NB4 (cell line): ENCODE data around the gene POU4F1.

ENCODE experiments used
- POLR2A ChIP-seq: IDR thresholded peaks from 2 replicates; pipeline ENCODE4 v1.6.1; 2011; ENCODE audit warnings: mild to moderate bottlenecking; ENCODE audit not compliant: insufficient read length; ENCODE audit errors: extremely low read depth
- TF ChIP-seq, protein P1 (sequence below): IDR thresholded peaks from one replicate; pipeline ENCODE4 v1.5.1; 2012; ENCODE audit warnings: low read depth, low read length

DNA sequence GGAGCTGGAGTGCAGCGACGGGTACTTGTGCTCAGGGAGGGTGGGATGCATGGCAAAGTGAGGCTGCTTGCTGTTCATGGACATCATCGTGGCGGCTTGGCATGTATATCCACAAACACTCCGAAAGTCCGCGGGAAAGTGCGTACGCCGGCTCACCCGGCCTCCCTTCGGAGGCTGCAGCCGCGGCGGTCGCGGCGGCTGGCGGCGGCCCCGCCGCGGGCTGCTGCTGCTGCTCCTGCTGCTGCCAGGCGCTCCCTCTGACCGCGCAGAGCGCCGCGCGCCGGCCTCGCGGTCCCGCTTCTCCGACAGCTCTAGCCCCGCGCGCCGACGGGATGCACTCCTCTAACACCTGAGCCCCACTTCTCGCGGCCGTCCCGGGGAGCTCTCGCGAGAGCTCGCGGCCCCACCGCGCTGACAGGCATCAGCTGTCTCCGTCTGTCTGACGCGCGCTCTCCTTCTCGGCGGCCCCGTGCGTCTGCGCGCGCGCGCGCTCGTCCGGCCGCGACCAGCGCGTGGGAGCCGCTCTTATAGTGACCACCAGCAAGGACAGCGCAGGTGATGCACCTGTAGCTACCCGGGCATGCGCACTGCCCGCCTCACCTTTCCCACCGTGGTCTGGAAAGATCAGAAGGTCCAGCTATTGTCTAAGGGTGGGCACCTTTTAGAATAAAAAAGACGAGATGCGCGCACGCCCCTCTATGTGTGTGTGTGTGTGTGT, at the start of gene POU4F1:
- TF ChIP-seq POLR2A, result peak; percentile 38
- TF ChIP-seq, protein P1, sequence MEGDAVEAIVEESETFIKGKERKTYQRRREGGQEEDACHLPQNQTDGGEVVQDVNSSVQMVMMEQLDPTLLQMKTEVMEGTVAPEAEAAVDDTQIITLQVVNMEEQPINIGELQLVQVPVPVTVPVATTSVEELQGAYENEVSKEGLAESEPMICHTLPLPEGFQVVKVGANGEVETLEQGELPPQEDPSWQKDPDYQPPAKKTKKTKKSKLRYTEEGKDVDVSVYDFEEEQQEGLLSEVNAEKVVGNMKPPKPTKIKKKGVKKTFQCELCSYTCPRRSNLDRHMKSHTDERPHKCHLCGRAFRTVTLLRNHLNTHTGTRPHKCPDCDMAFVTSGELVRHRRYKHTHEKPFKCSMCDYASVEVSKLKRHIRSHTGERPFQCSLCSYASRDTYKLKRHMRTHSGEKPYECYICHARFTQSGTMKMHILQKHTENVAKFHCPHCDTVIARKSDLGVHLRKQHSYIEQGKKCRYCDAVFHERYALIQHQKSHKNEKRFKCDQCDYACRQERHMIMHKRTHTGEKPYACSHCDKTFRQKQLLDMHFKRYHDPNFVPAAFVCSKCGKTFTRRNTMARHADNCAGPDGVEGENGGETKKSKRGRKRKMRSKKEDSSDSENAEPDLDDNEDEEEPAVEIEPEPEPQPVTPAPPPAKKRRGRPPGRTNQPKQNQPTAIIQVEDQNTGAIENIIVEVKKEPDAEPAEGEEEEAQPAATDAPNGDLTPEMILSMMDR, result no peak
